HG03378 (cell line): ENCODE measurements around the gene NOXA1.

Experiments used
- ATAC-seq: cut with Tn5 transposase; IDR thresholded peaks from one replicate; pipeline ENCODE4 v1.9.1; 2021; ENCODE audit warnings: mild to moderate bottlenecking, moderate library complexity; ENCODE audit not compliant: unreplicated experiment

The NOXA1 gene

GRCh38 chr9:137387114-137387890 is 35.9 kb upstream of the NOXA1 start:
- no peak for ATAC-seq

- no peak for ATAC-seq
These were observed 35.2 kb upstream of the NOXA1 start for GRCh38 chr9:137387891-137388560.

GRCh38 chr9:137388589-137389427 is 34.4 kb upstream of the NOXA1 start:
- no peak for ATAC-seq

- no peak for ATAC-seq
These were observed 33.8 kb upstream of the NOXA1 start for GRCh38 chr9:137389428-137389746.

- ATAC-seq: no peak
These were observed 32.4 kb upstream of the NOXA1 start for GRCh38 chr9:137390553-137391410.

GRCh38 chr9:137391411-137391754 is 31.8 kb upstream of the NOXA1 start:
- ATAC-seq: no peak

- no peak for ATAC-seq
These were observed 30.8 kb upstream of the NOXA1 start for GRCh38 chr9:137392232-137393007.

- ATAC-seq: no peak
These were observed 29.7 kb upstream of the NOXA1 start for GRCh38 chr9:137393176-137394150.

- no peak for ATAC-seq
These were observed 28.1 kb upstream of the NOXA1 start for GRCh38 chr9:137394866-137395665.

GRCh38 chr9:137395666-137396010 is 27.6 kb upstream of the NOXA1 start:
- no peak for ATAC-seq

- ATAC-seq: no peak
These were observed 27.0 kb upstream of the NOXA1 start for GRCh38 chr9:137396227-137396626.

- no peak for ATAC-seq
These were observed 26.4 kb upstream of the NOXA1 start for GRCh38 chr9:137396634-137397367.

GRCh38 chr9:137397675-137398423 is 25.3 kb upstream of the NOXA1 start:
- ATAC-seq: no peak

- ATAC-seq: no peak
These were observed 24.4 kb upstream of the NOXA1 start for GRCh38 chr9:137398561-137399468.

GRCh38 chr9:137402746-137403145 is 20.4 kb upstream of the NOXA1 start:
- no peak for ATAC-seq

GRCh38 chr9:137403269-137403668 is 19.9 kb upstream of the NOXA1 start:
- no peak for ATAC-seq
